ENCODE results near the gene MRPS27. TPM values are rescaled to one million over a fixed set of nuclear protein-coding genes. Genes with fewer than 3 reads are reported as not detected.

Gene MRPS27
- total RNA-seq, 4 donors from 2014 or later: 32.8 to 55.0 (median 44.0) TPM

GRCh38 chr5:72235725-72236124 is 84.3 kb downstream of the MRPS27 start:
- 93 to 96% methylated on average over 1 of the region's 1 CpG for WGBS, 2 donors
- H3K4me3 ChIP-seq (ENCODE audit: low read depth, poor library complexity, severe bottlenecking): no peak overlapping the region
- intact Hi-C loops (cut with DNase I; ENCODE audit: low total_unique reads): no loop called here
- DNase-seq (ENCODE audit: low spot score in 2 of 2): no peak
- TF ChIP-seq POLR2A (IDR thresholded peaks at IDR 0.05) (no peak), CTCF (IDR thresholded peaks at IDR 0.05) (no peak)

DNA sequence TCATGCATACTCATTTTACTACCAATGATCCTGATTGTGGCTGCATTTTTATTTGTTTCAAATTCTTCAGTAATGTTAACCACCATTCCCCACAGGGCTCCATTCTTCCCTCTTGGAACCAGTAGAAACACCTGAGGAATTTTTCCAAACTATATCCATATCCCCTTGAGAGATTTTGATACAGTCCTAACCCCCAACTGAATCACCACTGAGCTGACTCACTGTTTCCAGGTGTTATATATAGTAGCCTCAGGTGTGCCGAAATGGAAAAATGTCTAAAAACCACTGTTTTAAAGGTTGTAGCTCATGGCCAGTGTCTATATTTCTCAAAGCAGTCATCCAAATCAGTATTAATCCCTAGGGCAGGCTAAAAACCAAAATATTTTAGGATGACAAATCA is 85.2 kb downstream of the MRPS27 start:
- H3K4me3 ChIP-seq (ENCODE audit: low read depth, poor library complexity, severe bottlenecking): no peak overlapping the region
- intact Hi-C loops (cut with DNase I; ENCODE audit: low total_unique reads): no loop called here
- 91 to 97% methylated on average over 1 of the region's 1 CpG for WGBS, 2 donors
- TF ChIP-seq POLR2A (IDR thresholded peaks at IDR 0.05) (no peak), CTCF (IDR thresholded peaks at IDR 0.05) (no peak)
- DNase-seq (ENCODE audit: low spot score in 2 of 2): no peak

DNA sequence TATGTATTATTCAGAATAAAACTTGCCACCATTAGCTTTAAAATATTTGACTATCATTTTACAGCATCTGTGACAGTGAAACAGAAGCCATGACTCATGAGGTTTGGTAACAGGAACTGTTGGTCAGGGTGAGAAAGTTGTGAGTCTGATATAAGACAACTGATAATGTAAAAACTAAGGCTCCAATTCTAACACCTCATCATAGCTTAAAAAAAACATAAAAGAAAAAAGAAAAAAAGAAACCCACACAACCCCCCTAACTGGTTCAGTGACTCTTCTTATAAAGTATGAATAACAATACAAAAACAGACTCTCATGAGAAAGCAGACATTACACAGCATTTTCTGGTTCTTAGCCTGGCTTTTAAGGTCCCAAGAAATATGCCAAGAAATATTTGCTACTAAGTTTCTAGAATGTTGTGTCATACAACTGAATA is 85.8 kb downstream of the MRPS27 start:
- intact Hi-C loops (cut with DNase I; ENCODE audit: low total_unique reads): no loop called here
- H3K4me3 ChIP-seq (ENCODE audit: low read depth, poor library complexity, severe bottlenecking): no peak overlapping the region
- DNase-seq (ENCODE audit: low spot score in 2 of 2): no peak
- TF ChIP-seq POLR2A (IDR thresholded peaks at IDR 0.05) (no peak), CTCF (IDR thresholded peaks at IDR 0.05) (no peak)

DNA sequence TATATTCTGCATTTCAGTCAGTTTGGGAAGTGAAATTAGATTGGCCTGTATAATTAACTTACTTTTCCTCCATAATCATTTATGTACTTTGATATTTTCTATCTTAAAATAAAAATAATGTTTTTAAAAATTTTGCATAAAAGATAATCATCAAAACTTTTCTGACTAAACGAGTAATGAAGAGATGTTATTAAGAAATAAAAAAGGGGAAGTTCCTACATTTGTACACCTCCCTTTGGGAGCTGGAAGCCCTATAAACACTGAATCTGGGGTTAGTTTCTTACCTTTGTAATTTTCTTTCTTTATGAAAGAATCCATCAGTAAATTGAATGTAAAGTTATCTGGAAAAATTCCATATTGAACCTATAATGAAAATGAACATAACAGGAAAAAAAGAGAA is 86.2 kb downstream of the MRPS27 start:
- H3K4me3 ChIP-seq (ENCODE audit: low read depth, poor library complexity, severe bottlenecking): no peak overlapping the region
- intact Hi-C loops (cut with DNase I; ENCODE audit: low total_unique reads): no loop called here
- TF ChIP-seq CTCF (IDR thresholded peaks at IDR 0.05) (no peak), POLR2A (IDR thresholded peaks at IDR 0.05) (no peak)
- no peak for DNase-seq (ENCODE audit: low spot score in 2 of 2)
- 51 to 60% methylated on average over 1 of the region's 1 CpG for WGBS, 2 donors

GRCh38 chr5:72232838-72233237 is 87.2 kb downstream of the MRPS27 start:
- TF ChIP-seq POLR2A (IDR thresholded peaks at IDR 0.05) (no peak), CTCF (IDR thresholded peaks at IDR 0.05) (no peak)
- intact Hi-C loops (cut with DNase I; ENCODE audit: low total_unique reads): no loop called here
- no peak for DNase-seq (ENCODE audit: low spot score in 2 of 2)
- no peak overlapping the region for H3K4me3 ChIP-seq (ENCODE audit: low read depth, poor library complexity, severe bottlenecking)
- WGBS, 2 donors: 77 to 79% methylated on average over 2 of the region's 2 CpGs

DNA sequence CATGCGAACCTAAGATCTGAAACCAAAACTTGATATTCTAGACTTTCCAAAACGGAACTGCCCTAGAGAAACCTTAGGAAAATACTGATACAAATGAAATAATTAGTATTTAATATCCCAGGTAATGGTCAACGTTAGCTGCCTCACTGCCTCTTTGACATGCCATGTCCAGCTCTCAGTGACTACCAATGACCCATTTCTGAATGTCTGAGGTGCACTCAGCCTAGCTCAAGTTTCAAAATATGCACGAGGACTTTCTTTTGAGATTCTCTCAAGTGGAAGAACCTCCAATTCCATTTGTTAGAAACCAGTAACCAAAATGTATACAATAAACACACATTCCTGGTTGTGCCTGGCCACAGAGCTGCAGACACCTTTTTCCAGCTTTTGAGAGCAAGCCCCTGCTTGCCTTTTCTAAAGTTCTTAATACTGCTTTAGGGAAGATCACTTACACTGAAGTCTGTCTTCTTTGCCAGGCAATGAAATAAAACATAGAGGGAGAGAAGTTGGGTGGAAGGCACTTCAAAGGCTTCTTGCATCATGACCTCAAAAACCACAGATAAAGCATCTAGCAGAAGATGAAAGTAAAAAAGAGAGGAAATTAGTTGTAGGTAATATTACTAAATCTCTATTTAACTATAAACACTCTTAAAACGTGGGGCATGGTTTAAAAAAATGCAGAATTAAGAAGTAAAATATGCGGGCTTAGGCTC is 87.9 kb downstream of the MRPS27 start:
- WGBS, 2 donors: 59 to 63% methylated on average over 6 of the region's 6 CpGs
- no peak for DNase-seq (ENCODE audit: low spot score in 2 of 2)
- TF ChIP-seq POLR2A (IDR thresholded peaks at IDR 0.05): no peak
- TF ChIP-seq CTCF (IDR thresholded peaks at IDR 0.05): no peak
- intact Hi-C loops (cut with DNase I; ENCODE audit: low total_unique reads): no loop called here
- no peak overlapping the region for H3K4me3 ChIP-seq (ENCODE audit: low read depth, poor library complexity, severe bottlenecking)
